Gastrocnemius medialis (tissue), 4 donors: ENCODE results near the gene NDUFA5. TPM values are rescaled to one million over a fixed set of nuclear protein-coding genes. Genes with fewer than 3 reads are reported as not detected.

Source experiments
- ATAC-seq, 2 donors: fragments of 150-250 bp; one replicate each; pipeline ENCODE4 v1.9.1; 2016
- DNase-seq, 2 donors: peaks; one replicate each; pipeline ENCODE4 v3.0.0-alpha.2; 2019
- H3K27ac ChIP-seq, 4 donors: fragments of 200-600 bp; sonication (generic); 1 replicate in 1 of 4; 2 replicates in 3 of 4; pipeline ENCODE4 v1.5.1; 2016 to 2018; ENCODE audit warnings: mild to moderate bottlenecking in 2 of 4, moderate library complexity in 1 of 4
- H3K27me3 ChIP-seq, 3 donors: fragments of 200-600 bp; sonication (generic) in 2 of 3; 1 replicate in 1 of 3; 2 replicates in 2 of 3; pipeline versions ENCODE4 v1.5.1 to v1.6.0; 2016 to 2019; ENCODE audit warnings: mild to moderate bottlenecking in 1 of 3, moderate library complexity in 1 of 3
- H3K36me3 ChIP-seq, 2 donors: fragments of 200-600 bp; sonication (generic) in 1 of 2; one replicate each; pipeline ENCODE4 v1.5.1; 2017 to 2018
- H3K4me1 ChIP-seq, 2 donors: fragments of 200-600 bp; sonication (generic) in 1 of 2; one replicate each; pipeline ENCODE4 v1.5.1; 2016 to 2017; ENCODE audit warnings: mild to moderate bottlenecking in 2 of 2
- H3K4me3 ChIP-seq, 4 donors: fragments of 200-600 bp; sonication (generic) in 3 of 4; 1 replicate in 1 of 4; 2 replicates in 3 of 4; pipeline ENCODE4 v1.5.1; 2016 to 2019; ENCODE audit warnings: mild to moderate bottlenecking in 2 of 4
- H3K9me3 ChIP-seq, 3 donors: fragments of 200-600 bp; sonication (generic) in 2 of 3; 1 replicate in 1 of 3; 2 replicates in 2 of 3; pipeline ENCODE4 v1.5.1; 2016 to 2019
- POLR2A ChIP-seq, 2 donors: fragments of 450-650 bp; IDR thresholded peaks; one replicate each; pipeline ENCODE4 v1.6.1; 2017; ENCODE audit warnings: antibody characterized with exemption in 2 of 2, mild to moderate bottlenecking in 2 of 2, moderate library complexity in 2 of 2
- in situ Hi-C, 4 donors: fragments of 200-750 bp; cut with MboI; loops; one replicate each; pipeline versions ENCODE4 v1.15.0 to v1.8.0; 2017; ENCODE audit warnings: low sequenced_read_pairs in 4 of 4
- intact Hi-C: fragments of 100-400 bp; cut with DNase I; formaldehyde crosslinking; loops from one replicate; pipeline ENCODE4 v1.15.1; 2023; ENCODE audit warnings: low total_unique reads
- total RNA-seq, 4 donors: library from RNA; depleted of rRNA; stranded (reverse); fragments of >200 nt; gene quantifications; one replicate each; pipeline versions ENCODE4 v1.1.0 to v1.2.3, GENCODE V29; 2016
- TF ChIP-seq, protein P1 (sequence below), 5 experiments: fragments of 450-650 bp in 3 of 5; fragments of 200-600 bp in 2 of 5; sonication (generic) in 2 of 5; IDR thresholded peaks in 4 of 5; conservative IDR thresholded peaks in 1 of 5; 1 replicate in 4 of 5; 2 replicates in 1 of 5; pipeline ENCODE4 v1.5.1; 2016 to 2019; ENCODE audit warnings: antibody characterized with exemption in 5 of 5, mild to moderate bottlenecking in 3 of 5, moderate library complexity in 3 of 5

Gene NDUFA5
- total RNA-seq, 4 donors from 2014 or later, result 82.8 to 148 (median 137) TPM

- intact Hi-C loops (no loop called here), in situ Hi-C loops (loop anchor here in 1 of 4 donors (10.0 kb wide), 1 partner anchor 294 kb away; no protein-coding TSS in a partner anchor)
- TF ChIP-seq, protein P1, sequence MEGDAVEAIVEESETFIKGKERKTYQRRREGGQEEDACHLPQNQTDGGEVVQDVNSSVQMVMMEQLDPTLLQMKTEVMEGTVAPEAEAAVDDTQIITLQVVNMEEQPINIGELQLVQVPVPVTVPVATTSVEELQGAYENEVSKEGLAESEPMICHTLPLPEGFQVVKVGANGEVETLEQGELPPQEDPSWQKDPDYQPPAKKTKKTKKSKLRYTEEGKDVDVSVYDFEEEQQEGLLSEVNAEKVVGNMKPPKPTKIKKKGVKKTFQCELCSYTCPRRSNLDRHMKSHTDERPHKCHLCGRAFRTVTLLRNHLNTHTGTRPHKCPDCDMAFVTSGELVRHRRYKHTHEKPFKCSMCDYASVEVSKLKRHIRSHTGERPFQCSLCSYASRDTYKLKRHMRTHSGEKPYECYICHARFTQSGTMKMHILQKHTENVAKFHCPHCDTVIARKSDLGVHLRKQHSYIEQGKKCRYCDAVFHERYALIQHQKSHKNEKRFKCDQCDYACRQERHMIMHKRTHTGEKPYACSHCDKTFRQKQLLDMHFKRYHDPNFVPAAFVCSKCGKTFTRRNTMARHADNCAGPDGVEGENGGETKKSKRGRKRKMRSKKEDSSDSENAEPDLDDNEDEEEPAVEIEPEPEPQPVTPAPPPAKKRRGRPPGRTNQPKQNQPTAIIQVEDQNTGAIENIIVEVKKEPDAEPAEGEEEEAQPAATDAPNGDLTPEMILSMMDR (IDR thresholded peaks at IDR 0.05 in 4 of 5, conservative IDR thresholded peaks at IDR 0.05 in 1 of 5), result no peak
These were observed 13.6 kb upstream of the NDUFA5 start for GRCh38 chr7:123571187-123571586.

GRCh38 chr7:123570390-123571182 is 13.0 kb upstream of the NDUFA5 start:
- Histone ChIP-seq H3K9me3 (no peaks in the 10 kb centered on the region), H3K4me1 (peaks cover 4 to 6% of the 10 kb centered on the region in 2 donors), H3K27me3 (no peaks in the 10 kb centered on the region), H3K36me3 (no peaks in the 10 kb centered on the region), H3K4me3 (no peak overlapping the region), H3K27ac (no peak overlapping the region)
- intact Hi-C loops (no loop called here), in situ Hi-C loops (loop anchor here in 1 of 4 donors (10.0 kb wide), 1 partner anchor 294 kb away; no protein-coding TSS in a partner anchor)
- ATAC-seq, result no peak
- TF ChIP-seq, protein P1 (IDR thresholded peaks at IDR 0.05 in 4 of 5, conservative IDR thresholded peaks at IDR 0.05 in 1 of 5), result no peak
- no peak for TF ChIP-seq POLR2A (IDR thresholded peaks at IDR 0.05)
- DNase-seq, result no peak

More at GRCh38 chr7:123571187-123571586, 13.6 kb upstream of the NDUFA5 start:
- H3K4me1 ChIP-seq, result peaks cover 4 to 6% of the 10 kb centered on the region in 2 donors
- no peaks in the 10 kb centered on the region for H3K9me3 ChIP-seq
- H3K27me3 ChIP-seq, result no peaks in the 10 kb centered on the region
- H3K27ac ChIP-seq, result no peak overlapping the region
- DNase-seq (no peak), ATAC-seq (no peak)
- H3K36me3 ChIP-seq, result no peaks in the 10 kb centered on the region
- no peak overlapping the region for H3K4me3 ChIP-seq

- Histone ChIP-seq H3K4me3 (no peak overlapping the region), H3K27me3 (no peaks in the 10 kb centered on the region), H3K36me3 (no peaks in the 10 kb centered on the region), H3K4me1 (peaks cover 4 to 6% of the 10 kb centered on the region in 2 donors), H3K27ac (no peak overlapping the region), H3K9me3 (no peaks in the 10 kb centered on the region)
- in situ Hi-C loops, result loop anchor here in 1 of 4 donors (10.0 kb wide), 1 partner anchor 295 kb away; no protein-coding TSS in a partner anchor
- ATAC-seq (no peak), DNase-seq (no peak)
- intact Hi-C loops, result no loop called here
- TF ChIP-seq, protein P1 (IDR thresholded peaks at IDR 0.05 in 4 of 5, conservative IDR thresholded peaks at IDR 0.05 in 1 of 5), result no peak
- no peak for TF ChIP-seq POLR2A (IDR thresholded peaks at IDR 0.05)
These were observed 11.9 kb upstream of the NDUFA5 start for GRCh38 chr7:123569352-123570010.

- DNase-seq (no peak), ATAC-seq (no peak)
- H3K4me3 ChIP-seq, result no peak overlapping the region
- in situ Hi-C loops (no loop called here), intact Hi-C loops (no loop called here)
- no peaks in the 10 kb centered on the region for H3K36me3 ChIP-seq
- TF ChIP-seq POLR2A (IDR thresholded peaks at IDR 0.05), result no peak
- no peaks in the 10 kb centered on the region for H3K9me3 ChIP-seq
- H3K27ac ChIP-seq, result no peak overlapping the region
- H3K4me1 ChIP-seq, result peaks cover 0 to 6% of the 10 kb centered on the region in 2 donors
- H3K27me3 ChIP-seq, result no peaks in the 10 kb centered on the region
These were observed 4.5 kb upstream of the NDUFA5 start for GRCh38 chr7:123562121-123562520.
